GM18517 (cell line): ENCODE measurements around the gene MRPS5.
"Not testable (repeated sequence)": the region's sequence is repeated elsewhere in the genome, so short reads cannot be mapped to it uniquely, and the experiment has no call there.

Experiments used
- ATAC-seq: cut with Tn5 transposase; IDR thresholded peaks from one replicate; pipeline ENCODE4 v1.9.1; 2021; ENCODE audit warnings: mild to moderate bottlenecking, moderate library complexity; ENCODE audit not compliant: unreplicated experiment

The MRPS5 gene

DNA sequence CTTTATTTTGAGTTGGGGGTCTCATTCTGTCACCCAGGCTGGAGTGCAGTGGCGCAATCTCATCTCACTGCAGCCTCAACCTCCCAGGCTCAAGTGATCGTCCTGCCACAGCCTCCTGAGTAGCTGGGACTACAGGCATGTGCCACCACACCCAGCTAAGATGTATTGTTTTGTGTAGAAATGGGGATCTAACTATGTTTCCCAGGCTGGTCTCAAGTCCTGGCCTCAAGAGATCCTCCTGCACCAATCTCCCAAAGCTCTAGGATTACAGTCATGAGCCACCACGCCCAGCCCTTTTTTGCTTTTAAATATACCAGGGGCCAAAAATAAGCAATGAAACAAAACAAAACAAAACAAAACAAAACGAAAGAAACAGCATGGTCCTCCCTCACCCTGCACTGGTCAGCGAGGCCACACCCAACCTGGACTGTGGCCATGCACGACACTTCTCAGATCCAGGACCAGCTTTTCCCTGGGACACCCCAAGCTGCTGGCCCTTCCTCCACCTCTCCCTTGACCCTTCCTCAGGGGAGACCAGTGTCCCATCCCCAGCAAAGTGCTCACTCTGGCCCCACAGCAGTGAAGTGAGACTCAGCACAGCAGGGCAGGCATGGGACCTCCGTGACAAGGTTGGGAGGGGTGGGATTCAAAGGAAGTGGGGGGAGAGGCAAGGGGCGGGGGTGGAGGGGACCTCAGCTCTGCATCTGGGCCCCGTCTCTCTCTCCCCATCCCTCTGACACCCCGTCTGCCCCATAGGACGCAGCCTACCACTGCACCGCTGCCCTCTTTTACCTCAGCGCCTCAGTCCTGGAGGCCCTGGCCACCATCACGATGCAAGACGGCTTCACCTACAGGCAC is 72.6 kb downstream of the MRPS5 start:
- no peak for ATAC-seq

DNA sequence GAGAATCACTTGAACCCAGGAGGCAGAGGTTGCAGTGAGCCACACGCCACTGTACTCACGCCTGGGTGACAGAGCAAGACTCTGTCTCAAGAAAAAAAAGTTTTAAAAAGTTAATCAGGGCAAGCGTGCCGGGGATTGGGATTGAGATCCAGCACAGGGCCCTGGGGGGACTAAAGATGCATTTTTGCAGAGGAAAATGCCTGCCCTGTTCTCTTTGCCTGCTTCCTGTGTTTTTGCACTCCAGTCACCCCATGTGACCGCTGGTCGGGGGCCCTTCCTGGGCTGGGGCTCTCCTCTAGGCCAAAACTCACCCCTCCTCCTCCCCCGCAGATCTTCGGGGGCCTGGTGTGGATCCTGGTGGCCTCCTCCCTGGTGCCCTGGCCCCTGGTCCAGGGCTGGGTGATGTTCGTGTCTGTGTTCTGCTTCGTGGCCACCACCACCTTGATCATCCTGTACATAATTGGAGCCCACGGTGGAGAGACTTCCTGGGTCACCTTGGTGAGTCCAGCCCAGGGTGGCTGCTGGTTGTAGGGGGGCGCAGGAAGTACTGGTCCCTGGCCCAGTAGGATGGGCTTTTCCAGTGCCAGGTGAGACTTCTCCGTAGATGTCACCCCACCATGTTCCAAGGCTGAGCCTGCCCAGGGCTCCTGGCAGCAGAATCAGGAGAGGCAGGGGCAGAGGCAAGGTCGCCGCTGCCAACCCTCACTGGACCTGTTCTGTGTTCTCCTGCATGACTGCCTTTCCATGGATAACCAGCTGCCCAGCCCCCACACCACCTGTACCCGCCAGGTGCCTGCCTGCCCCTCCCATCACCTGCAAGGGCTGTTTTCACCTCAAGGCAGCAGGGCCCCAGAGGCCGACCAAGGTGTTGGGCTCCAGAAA is 73.7 kb downstream of the MRPS5 start:
- no peak for ATAC-seq

DNA sequence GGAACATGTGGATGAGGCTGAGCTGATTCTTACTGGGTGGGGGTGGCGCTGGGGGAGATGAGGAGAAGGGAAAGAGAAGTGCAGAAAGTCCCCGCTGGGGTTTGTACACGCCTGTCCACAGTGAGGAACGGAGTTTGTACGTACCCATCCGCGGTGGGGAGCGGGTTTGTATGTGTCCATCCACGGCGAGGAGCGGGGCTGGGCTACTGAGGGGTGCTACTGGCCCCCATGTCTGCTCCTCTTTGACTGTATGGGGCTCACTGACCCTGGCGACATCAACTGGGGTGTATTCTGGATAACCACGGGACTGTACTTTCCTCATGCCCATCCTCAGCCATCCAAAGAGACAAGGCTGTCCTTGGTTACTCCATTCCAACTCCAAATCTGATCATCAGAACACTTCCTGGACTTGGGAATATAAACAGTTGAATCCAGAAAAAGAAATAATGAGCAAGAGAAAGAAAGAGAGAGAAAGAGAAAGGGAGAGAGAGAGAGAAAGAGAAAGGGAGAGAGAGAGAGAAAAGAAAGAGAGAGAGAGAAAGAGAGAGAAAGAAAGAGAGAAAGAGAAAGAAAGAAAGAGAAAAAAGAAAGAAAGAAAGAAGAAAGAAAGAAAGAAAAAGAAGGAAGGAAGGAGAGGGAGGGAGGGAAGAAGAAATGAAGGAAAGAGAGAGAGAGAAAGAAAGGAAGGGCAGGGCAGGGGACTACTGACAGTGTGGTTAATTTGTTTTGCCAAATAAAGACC is 75.1 kb downstream of the MRPS5 start:
- ATAC-seq = no peak

DNA sequence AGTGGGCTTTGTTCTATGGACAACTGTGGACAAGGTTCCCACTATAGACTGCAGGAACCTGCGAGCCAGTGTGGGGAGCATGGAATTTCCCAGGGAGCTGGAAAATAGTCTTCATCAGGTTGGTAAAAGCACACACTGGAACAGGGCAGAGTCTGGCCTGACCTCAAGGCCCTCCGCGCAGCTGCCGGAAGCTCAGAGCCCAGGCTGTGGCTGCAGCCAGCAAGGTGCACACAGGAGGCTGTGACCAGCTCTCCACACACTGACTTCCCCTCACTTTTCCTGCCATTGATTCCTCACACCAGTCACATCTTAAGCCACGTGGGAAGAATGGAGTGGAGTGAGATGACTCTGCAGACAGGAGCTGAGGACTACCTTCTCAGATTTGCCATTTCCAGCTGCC is 77.0 kb downstream of the MRPS5 start:
- ATAC-seq = no peak

DNA sequence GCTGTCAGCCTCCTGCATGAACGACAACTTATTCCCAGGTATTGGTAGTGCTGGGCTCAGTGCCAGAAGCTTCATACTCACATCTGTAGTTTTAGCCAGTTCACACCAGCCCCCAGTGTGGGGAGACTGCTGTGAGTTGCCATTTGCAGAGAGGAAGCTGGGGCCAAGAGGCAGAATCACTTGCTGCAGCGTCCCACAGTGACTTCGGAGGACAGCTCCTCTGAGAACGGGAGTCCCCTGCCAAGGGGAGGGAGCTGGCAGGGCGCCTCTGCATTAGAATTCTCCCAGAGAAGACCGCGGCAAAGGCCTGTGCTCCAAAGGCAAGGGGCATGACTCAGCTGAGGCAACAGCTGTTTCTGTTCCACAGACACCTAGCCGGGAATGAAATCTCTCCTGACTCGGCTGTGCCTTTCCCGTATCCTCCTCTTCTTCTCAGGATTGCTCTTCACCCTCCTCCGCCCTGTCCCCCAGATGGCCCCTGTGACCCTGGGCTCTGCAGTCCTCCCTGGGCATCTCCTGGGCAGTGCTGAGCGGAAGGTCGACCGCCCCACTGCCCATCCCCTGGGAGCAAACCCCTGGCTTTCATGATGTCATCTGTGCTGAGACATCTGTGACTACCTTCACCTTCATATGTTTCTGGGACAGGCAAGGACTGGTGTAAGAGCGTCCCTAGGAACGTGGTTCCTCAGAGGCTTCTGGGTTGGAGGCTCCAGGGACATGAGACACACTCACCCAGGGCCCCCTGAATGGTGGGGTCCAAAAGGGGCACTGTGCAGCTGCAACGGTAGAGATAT is 78.1 kb downstream of the MRPS5 start:
- ATAC-seq = no peak

DNA sequence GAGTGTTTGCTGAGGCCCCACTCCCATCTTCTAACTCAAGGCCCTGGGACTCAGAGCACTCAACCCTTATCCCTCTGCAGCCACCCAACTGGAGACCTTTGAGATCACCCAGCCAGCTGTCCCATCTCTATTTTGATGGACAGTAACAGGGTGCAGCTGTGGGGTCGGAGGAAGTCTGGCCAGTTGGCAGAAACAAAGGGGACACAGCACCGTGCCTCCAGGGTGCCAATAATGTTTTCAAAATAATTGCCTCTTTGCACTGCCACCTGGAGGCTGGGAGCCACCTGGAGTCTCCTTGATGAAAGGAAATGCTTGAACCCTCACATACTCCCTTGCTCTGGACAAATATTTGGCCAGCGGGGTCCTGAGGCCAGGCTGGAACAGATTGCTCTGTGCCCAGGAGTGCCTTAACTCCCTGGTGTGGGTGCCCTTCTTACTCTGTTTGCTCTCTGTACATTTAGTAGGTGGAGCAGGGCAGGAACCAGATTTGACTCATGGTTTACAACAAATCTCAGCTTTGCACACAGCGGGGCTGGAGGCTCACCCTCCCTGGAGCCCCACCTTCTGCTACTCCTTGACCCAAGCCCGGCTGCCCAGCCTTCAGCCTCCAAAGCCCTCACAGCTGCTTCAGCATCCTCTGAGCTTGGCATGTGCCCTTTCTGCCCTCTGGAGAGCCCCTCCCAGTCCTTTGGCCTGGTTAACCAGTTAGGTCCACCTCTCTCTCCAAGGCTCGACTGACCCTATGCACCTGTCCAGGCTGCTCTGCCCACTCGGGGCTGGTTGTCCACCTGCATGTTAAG is 78.9 kb downstream of the MRPS5 start:
- ATAC-seq = no peak

DNA sequence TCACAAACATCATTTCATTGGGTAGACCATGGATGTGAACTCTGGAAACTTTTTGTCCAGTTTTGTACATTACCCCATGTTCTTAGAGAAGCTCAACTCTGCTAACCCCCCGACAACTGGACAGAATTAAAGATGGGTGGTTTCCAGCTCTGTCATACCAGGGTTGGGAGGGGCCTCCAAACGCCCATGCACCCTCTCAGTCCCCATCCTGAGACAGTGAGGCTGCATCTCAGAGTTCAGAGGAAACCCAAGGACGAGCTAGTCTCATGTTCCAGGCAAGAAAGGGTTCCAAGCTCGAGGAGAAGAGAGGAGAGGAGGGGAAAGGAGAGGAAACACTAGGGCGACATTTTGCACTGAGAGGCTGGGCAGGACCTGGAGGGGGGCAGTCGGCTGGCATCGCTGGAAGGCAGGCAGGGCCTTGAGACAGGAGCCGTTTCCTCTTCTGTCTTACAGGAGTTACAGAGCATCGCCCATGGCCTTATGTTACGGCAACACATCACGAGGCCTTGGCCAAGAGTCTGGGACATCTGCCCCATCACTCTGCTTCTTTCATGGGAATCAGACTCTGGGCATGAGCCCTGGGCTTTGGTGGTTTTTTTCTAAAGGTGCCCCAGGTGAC is 79.7 kb downstream of the MRPS5 start:
- ATAC-seq = no peak

DNA sequence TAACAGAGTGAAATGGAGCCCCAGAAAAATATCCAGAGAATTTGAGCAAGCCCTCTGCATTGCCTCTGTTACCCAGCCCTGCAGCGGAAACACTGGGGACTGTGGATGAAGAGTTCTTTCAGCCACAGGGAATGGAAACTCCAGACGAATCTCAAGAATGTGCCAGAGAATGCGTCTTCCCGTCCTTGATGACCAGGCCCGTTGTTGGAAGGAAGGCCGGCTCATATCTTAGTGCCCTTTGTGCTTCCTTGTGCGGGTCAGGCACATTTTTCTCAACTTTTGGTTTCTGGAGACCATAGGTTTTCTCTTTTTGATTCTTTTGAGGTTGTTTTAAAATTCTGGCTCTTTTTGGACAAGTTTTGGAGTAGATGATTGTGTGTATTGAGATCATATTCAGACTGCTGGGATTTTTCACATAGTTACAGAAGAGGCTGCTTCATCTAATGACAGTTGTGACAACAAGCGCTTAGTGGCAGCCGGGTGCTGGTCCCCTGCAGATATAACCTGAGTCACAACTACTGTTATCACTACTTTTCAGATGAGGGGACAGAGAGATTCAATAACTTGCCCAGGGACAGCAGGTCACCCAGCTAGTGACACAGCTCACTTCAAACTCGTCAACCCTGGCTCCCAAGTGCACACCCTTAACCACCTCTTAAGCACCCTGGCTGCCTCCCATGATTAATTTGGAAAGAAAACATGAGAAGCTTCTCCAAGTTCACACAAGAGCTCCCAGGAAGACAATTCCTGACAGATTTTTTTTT is 80.4 kb downstream of the MRPS5 start:
- ATAC-seq = no peak

DNA sequence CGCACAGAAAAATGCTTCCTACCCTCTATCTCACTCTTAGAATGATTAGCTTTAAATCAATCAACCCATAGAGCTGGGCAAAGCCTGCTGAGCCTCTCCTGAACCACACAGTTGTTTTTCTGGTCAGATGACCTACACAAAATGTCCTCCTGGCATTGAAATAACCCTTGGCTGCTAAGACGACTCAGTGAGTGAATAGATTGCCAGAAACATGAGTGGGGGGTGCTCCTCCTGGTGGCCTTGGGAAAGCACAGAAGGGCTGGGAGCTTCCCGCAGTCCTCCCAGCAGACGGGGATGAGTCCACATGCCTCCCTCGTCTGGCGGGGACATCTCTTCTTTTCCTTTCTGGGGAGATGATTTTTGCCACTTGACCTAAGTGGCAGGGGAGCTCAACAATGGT is 81.2 kb downstream of the MRPS5 start:
- no peak for ATAC-seq

DNA sequence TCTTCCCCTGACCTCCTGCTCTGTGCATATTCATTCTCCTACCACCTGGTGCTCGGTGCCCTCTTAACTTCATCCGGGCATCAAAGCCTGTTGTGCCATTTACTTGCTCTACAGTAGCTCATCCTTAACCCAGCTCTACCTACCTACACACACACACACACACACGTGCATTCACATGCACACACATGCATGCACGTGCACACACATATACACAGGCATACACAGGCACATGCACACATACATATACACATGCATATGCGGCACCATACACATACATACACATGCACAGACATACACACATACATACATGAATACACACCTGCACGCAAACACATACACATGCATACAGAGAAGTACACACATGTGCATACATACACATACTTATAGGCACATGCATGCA is 81.6 kb downstream of the MRPS5 start:
- no peak for ATAC-seq

DNA sequence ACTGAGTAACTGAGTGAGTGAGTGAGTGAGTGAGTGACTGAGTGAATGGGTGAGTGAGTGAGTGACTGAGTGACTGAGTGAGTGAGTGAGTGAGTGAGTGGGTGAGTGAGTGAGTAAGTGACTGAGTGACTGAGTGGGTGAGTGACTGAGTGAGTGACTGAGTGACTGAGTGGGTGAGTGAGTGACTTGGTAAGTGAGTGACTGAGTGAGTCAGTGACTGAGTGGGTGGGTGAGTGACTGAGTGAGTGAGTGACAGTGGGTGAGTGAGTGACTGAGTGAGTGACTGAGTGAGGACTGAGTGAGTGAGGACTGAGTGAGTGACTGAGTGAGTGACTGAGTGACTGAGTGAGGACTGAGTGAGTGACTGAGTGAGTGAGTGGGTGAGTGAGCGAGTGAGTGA is 82.2 kb downstream of the MRPS5 start:
- no peak for ATAC-seq

DNA sequence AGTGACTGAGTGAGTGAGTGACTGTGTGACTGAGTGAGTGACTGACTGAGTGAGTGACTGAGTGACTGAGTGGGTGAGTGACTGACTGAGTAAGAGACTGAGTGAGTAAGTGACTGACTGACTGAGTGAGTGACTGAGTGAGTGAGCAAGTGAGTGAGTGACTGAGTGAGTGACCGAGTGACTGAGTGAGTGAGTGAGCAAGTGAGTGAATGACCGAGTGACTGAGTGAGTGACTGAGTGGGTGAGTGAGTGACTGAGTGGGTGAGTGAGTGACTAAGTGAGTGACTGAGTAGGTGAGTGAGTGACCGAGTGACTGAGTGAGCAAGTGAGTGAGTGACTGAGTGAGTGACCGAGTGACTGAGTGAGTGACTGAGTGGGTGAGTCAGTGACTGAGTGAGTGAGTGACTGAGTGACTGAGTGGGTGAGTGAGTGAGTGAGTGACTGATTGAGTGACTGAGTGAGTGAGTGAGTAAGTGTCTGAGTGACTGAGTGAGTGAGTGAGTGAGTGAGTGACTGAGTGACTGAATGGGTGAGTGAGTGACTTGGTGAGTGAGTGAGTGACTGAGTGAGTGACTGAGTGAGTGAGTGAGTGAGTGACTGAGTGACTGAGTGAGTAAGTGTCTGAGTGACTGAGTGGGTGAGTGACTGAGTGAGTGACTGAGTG is 82.8 kb downstream of the MRPS5 start:
- ATAC-seq = no peak

DNA sequence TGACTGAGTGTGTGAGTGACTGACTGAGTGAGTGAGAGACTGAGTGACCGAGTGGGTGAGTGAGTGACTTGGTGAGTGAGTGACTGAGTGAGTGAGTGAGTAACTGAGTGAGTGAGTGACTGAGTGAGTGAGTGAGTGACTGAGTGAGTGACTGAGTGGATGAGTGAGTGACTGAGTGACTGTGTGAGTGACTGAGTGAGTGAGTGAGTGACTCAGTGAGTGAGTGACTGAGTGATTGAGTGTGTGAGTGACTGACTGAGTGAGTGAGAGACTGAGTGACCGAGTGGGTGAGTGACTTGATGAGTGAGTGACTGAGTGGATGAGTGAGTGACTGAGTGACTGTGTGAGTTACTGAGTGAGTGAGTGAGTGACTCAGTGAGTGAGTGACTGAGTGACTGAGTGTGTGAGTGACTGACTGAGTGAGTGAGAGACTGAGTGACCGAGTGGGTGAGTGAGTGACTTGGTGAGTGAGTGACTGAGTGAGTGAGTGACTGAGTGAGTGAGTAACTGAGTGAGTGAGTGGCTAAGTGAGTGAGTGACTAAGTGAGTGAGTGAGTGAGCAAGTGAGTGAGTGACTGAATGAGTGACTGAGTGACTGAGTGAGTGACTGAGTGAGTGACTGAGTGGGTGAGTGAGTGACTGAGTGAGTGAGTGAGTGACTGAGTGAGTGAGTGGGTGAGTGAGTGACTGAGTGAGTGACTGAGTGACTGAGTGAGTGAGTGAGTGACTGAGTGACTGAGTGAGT is 83.6 kb downstream of the MRPS5 start:
- not testable (repeated sequence) for ATAC-seq

DNA sequence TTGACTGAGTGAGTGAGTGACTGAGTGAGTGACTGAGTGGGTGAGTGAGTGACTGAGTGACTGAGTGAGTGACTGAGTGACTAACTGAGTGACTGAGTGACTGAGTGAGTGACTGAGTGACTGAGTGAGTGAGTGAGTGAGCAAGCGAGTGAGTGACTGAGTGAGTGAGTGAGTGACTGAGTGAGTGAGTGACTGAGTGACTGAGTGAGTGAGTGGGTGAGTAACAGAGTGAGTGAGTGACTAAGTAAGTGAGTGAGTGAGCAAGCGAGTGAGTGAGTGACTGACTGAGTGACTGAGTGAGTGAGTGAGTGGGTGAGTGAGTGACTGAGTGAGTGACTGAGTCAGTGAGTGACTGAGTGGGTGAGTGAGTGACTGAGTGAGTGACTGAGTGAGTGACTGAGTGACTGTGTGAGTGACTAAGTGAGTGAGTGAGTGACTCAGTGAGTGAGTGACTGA is 84.2 kb downstream of the MRPS5 start:
- ATAC-seq = no peak

DNA sequence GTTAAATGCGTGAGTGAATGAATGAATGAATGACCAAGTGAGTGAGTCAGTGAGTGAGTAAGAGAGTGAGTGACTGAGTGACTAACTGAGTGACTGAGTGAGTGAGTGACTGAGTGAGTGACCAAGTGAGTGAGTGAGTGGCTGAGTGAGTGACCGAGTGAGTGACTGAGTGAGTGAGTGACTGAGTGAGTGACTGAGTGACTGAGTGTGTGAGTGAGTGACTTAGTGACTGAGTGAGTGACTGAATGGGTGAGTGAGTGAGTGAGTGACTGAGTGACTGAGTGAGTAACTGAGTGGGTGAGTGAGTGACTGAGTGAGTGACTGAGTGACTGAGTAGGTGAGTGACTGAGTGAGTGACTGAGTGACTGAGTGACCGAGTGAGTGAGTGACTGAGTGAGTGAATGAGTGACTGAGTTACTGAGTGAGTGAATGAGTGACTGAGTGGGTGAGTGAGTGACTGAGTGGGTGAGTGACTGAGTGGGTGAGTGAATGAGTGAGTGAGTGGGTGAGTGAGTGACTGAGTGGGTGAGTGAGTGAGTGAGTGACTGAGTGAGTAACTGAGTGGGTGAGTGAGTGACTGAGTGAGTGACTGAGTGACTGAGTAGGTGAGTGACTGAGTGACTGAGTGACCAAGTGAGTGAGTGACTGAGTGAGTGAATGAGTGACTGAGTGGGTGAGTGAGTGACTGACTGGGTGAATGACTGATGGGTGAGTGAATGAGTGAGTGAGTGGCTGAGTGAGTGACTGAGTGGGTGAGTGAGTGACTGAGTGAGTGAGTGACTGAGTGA is 84.8 kb downstream of the MRPS5 start:
- ATAC-seq = no peak
